Right atrium auricular region (tissue), 2 donors: ENCODE results near the gene ABCB11. TPM values are rescaled to one million over a fixed set of nuclear protein-coding genes. Genes with fewer than 3 reads are reported as not detected.
A peak's percentile ranks its signal among the peaks of the same experiment; 100 is the strongest.

Experiments used
- DNase-seq: peaks from one replicate; pipeline ENCODE4 v3.0.0-alpha.2; 2019; ENCODE audit warnings: low spot score
- H3K27ac ChIP-seq, 2 donors: fragments of 200-600 bp; sonication (generic); 1 replicate in 1 of 2; 2 replicates in 1 of 2; pipeline ENCODE4 v1.5.1; 2016 to 2019
- H3K27me3 ChIP-seq, 2 donors: fragments of 200-600 bp; sonication (generic); one replicate each; pipeline versions ENCODE4 v1.5.1 to v1.6.0; 2017 to 2019
- H3K36me3 ChIP-seq: fragments of 200-600 bp; sonication (generic); one replicate; pipeline ENCODE4 v1.5.1; 2016
- H3K4me1 ChIP-seq, 2 donors: fragments of 200-600 bp; sonication (generic); one replicate each; pipeline versions ENCODE4 v1.5.1 to v1.6.0; 2017 to 2019
- H3K4me3 ChIP-seq, 2 donors: fragments of 200-600 bp; sonication (generic); 1 replicate in 1 of 2; 2 replicates in 1 of 2; pipeline ENCODE4 v1.5.1; 2017 to 2019; ENCODE audit warnings: mild to moderate bottlenecking in 1 of 2, moderate library complexity in 1 of 2
- H3K9me3 ChIP-seq, 2 donors: fragments of 200-600 bp; sonication (generic); one replicate each; pipeline ENCODE4 v1.5.1; 2019
- total RNA-seq, 2 donors: library from RNA; depleted of rRNA; stranded (reverse); fragments of >200 nt; gene quantifications; one replicate each; pipeline ENCODE4 v1.1.0, GENCODE V29; 2016
- TF ChIP-seq, protein P1 (sequence below), 2 donors: fragments of 200-600 bp; sonication (generic); IDR thresholded peaks; one replicate each; pipeline ENCODE4 v1.5.1; 2019; ENCODE audit warnings: antibody characterized with exemption in 2 of 2

The ABCB11 gene
- total RNA-seq, 2 donors from 2014 or later = 0.12 to 0.33 TPM

DNA sequence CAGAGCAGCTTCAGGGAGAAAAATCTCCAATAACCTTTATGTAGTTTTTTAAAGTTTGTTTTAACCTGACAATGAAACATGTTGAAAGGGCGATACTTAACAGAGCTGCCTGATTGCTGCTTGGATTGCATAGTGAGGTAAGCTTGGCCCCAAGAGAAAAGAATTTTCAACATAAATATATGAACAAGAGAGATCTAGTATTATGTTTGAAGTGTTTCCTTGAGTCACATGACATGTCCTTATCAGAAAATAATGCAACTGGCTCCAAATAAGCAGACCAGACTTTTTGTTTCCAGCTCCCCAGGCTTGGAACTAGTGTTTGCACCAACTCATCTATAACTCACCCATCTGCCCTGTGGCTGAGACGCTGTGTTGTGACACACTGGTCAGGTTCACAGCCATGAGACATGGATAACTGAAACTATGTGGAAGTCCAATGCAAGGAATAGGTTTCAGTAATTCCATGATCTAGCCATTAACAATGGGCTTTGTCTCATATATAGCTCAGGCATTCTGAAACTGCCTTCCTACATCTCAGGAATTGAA, 44.7 kb downstream of the ABCB11 start:
- TF ChIP-seq, protein P1, sequence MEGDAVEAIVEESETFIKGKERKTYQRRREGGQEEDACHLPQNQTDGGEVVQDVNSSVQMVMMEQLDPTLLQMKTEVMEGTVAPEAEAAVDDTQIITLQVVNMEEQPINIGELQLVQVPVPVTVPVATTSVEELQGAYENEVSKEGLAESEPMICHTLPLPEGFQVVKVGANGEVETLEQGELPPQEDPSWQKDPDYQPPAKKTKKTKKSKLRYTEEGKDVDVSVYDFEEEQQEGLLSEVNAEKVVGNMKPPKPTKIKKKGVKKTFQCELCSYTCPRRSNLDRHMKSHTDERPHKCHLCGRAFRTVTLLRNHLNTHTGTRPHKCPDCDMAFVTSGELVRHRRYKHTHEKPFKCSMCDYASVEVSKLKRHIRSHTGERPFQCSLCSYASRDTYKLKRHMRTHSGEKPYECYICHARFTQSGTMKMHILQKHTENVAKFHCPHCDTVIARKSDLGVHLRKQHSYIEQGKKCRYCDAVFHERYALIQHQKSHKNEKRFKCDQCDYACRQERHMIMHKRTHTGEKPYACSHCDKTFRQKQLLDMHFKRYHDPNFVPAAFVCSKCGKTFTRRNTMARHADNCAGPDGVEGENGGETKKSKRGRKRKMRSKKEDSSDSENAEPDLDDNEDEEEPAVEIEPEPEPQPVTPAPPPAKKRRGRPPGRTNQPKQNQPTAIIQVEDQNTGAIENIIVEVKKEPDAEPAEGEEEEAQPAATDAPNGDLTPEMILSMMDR (IDR thresholded peaks at IDR 0.05) = no peak
- H3K27me3 ChIP-seq = no peaks in the 10 kb centered on the region
- no peaks in the 10 kb centered on the region for H3K9me3 ChIP-seq
- no peak overlapping the region for H3K4me3 ChIP-seq
- no peaks in the 10 kb centered on the region for H3K4me1 ChIP-seq
- H3K36me3 ChIP-seq = no peaks in the 10 kb centered on the region
- DNase-seq = no peak
- H3K27ac ChIP-seq = no peak overlapping the region

DNA sequence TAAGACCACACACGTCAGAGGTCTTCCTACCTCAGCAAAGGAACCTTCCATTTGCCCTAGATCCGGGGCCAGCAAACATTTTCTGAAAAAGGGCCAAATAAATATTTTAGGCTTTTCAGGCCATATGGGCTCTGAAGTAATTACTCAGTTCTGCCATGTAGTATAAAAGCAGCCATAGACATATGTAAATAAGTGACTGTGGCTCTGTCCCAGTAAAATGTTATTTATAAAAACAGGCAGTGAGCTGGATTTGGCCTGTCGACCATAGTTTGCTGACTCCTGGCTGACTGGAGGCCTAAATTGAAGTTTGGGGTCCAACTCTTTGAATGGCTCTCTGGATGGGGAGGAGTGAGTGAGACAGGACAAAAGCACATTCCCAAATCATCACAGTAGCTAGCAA, 49.5 kb downstream of the ABCB11 start:
- Histone ChIP-seq H3K36me3 (no peaks in the 10 kb centered on the region), H3K4me3 (no peak overlapping the region), H3K9me3 (no peaks in the 10 kb centered on the region), H3K27ac (no peak overlapping the region), H3K4me1 (no peaks in the 10 kb centered on the region), H3K27me3 (no peaks in the 10 kb centered on the region)
- DNase-seq = no peak
- TF ChIP-seq, protein P1 (IDR thresholded peaks at IDR 0.05) = no peak

DNA sequence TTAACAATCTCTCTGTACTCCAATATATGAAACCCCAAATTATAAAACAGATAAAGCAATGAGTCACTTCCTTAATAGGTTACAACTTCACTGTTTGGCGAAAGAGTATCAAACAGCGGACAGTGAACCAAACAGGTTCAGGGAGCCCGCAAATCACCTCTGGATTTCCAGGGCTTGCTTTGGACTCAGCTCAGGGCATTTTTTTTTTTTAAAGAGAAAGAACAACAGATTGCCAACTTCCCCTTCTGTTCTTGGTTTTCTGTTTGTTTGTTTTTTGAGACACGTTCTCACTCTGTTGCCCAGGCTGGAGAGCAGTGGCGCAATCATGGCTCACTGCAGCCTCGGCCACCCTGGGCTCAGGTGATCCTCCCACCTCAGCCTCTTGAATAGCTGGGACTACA, 52.7 kb downstream of the ABCB11 start:
- Histone ChIP-seq H3K9me3 (no peaks in the 10 kb centered on the region), H3K4me3 (no peak overlapping the region), H3K27ac (no peak overlapping the region), H3K27me3 (no peaks in the 10 kb centered on the region), H3K36me3 (no peaks in the 10 kb centered on the region), H3K4me1 (no peaks in the 10 kb centered on the region)
- no peak for DNase-seq
- TF ChIP-seq, protein P1 (IDR thresholded peaks at IDR 0.05) = no peak

DNA sequence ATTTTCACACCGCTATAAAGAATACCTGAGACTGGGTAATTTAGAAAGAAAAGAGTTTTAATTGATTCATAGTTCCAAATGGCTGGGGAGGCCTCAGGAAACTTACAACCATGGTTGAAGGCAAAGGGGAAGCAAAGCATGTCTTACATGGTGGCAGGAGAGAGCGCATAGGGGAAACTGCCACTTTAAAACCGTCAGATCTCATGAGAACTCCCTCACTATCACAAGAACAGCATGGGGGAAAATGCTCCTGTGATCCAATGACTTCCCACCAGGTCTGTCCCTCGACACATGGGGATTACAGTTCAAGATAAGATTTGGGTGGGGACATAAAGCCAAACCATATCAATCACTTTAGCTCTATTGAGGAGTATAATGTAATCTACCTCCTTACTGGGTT, 53.5 kb downstream of the ABCB11 start:
- no peaks in the 10 kb centered on the region for H3K4me1 ChIP-seq
- H3K27me3 ChIP-seq = no peaks in the 10 kb centered on the region
- no peak for DNase-seq
- H3K4me3 ChIP-seq = no peak overlapping the region
- H3K36me3 ChIP-seq = no peaks in the 10 kb centered on the region
- TF ChIP-seq, protein P1 (IDR thresholded peaks at IDR 0.05) = no peak
- no peak overlapping the region for H3K27ac ChIP-seq
- H3K9me3 ChIP-seq = no peaks in the 10 kb centered on the region

DNA sequence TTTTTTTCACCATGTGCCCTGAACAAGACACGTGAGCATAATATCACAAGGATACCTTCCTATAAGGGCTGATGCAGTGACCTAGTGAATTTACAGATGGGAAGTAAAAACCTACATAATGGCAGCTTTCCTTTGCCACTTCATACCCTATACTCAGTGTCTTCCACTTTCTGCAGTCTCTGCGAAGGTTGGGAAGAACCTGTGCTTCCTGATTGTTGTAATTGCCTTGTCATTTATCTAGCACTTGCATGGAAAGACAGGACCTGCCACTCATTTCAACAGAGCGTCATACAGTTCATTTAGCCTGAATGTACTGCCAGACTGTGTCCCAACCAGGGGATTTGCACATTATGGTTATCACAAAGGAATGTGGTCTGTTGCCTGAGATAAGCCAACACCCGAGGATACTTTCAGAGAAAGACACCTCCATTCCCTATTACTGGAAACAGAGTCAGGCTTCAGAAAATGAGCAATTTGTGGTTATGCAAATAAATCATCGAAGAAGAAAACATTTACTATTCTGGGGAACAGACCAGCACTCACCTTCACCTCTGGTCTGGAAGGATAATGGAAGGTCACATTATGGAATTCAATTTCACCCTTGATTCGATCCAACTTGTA, 55.0 kb downstream of the ABCB11 start:
- H3K36me3 ChIP-seq = no peaks in the 10 kb centered on the region
- H3K27me3 ChIP-seq = no peaks in the 10 kb centered on the region
- TF ChIP-seq, protein P1 (IDR thresholded peaks at IDR 0.05) = no peak
- no peak overlapping the region for H3K4me3 ChIP-seq
- no peak for DNase-seq
- H3K9me3 ChIP-seq = no peaks in the 10 kb centered on the region
- no peaks in the 10 kb centered on the region for H3K4me1 ChIP-seq
- peak overlapping the region in 1 of 2 donors; percentile 61 for H3K27ac ChIP-seq

DNA sequence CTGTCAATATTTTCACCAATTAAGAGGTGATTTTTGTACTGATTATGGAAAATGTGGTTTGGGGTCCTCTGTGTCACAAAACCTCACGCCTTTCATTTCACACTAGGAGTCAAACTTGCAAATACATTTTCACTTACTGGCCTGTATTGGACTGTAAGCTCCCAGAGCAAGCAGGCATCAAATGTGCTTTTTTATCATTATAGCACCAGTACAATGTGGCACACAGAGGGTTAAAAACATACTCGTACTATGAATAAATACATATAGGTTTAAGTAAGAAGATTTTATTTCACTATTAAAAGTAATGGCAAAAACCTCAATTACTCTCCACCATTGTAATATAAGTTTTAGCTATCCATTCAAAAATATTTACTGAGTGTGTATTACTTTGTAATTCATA, 56.7 kb downstream of the ABCB11 start:
- Histone ChIP-seq H3K4me1 (no peaks in the 10 kb centered on the region), H3K9me3 (no peaks in the 10 kb centered on the region), H3K36me3 (no peaks in the 10 kb centered on the region), H3K27ac (no peak overlapping the region), H3K27me3 (no peaks in the 10 kb centered on the region), H3K4me3 (no peak overlapping the region)
- TF ChIP-seq, protein P1 (IDR thresholded peaks at IDR 0.05) = no peak
- no peak for DNase-seq
